ENCODE data around the gene PAFAH1B2.
"Not testable (repeated sequence)": the region's sequence is repeated elsewhere in the genome, so short reads cannot be mapped to it uniquely, and the experiment has no call there.

The PAFAH1B2 gene

DNA sequence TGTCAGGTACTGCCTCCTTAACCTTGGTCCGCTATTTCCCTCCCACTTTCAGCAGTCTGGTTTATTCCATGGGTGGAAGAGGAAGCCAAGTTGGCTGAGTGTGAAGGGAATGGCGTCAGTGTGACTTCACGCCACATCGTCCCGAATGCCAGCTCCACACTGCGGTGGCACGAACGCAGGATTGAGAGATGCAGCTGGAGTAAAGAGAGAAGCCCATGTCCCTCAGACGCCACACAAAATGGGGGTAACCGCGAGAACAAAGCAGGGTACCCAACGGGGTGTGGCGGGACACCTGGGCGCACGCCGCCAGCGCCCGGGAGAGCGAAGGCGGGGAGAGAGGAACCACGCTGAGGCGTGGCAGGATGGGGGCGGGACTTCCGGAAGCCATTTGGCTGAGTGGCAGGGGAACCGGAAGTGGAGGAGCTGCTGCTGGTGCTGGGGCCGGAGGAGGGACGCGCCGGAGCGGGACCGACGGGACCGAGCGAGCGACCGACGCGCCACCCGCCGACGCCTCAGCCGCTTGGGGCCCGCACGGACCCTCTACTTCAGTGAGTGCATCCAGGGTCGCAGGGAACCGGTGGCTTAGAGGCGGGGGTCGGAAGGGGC, at the start of gene PAFAH1B2:
PAFAH1B2 (plus strand) TSS at position 417 of the 606 bp plus-strand sequence. CDS start 8,161 bp downstream, outside the sequence.
- DNase-seq (peak; percentile 98), ATAC-seq (peak; percentile 97)

- DNase-seq, result no peak
- no peak for ATAC-seq
Measured at GRCh38 chr11:117094776-117095175, 49.3 kb upstream of the PAFAH1B2 start.

- ATAC-seq, result no peak
- DNase-seq, result no peak
Measured at GRCh38 chr11:117095284-117096161, 48.6 kb upstream of the PAFAH1B2 start.

GRCh38 chr11:117096201-117096991, 47.7 kb upstream of the PAFAH1B2 start:
- ATAC-seq, result peak; percentile 29
- DNase-seq, result peak; percentile 28

GRCh38 chr11:117097014-117097388, 47.1 kb upstream of the PAFAH1B2 start:
- ATAC-seq (no peak), DNase-seq (no peak)

- ATAC-seq (peak; percentile 28), DNase-seq (peak; percentile 55)
Measured at GRCh38 chr11:117097389-117098268, 46.5 kb upstream of the PAFAH1B2 start.

DNA sequence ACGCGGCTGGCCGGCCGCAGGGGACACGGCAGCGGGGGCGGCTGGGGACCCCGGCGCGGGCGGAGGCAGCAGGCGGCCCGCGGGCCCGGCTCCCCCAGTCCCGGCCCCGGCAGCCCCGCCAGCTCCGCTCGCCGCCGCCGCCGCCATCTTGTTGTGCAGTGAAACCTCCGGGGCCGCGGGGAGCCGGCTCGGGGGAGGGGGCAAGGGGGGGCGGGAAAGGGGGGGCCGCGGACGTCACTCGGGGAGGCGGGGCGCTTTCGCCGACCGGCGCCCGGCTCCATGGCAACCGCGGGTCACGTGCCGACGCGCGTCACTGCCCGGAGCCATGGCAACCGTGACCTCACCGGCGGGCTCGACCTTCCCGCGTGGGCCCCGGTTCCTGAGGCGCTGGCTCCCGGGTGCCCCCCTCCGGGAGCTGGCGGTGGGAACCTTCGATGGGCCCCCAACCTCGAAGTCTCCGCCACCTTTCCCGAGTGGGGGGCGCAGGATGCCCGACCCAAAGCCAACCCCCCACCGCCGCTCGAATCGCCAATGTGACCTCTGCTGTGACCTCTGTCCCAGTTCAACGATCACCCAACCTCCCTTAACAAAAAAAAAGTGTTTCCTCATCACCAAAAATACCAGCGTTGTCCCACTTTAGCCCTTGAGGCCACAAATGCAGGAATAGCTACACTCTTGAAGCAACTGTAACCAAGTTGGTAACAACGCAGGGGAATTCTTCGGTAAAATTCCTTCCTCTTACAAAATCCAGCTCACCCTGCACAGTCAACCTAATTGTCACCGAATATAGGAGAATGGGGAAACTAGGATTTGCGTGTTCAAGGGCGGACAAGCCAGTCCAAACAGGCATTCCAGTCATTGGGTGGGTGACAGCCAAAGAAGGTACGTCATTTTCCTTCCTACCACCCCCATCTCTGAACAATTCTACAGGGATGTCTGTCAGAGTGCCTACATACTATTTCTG, 45.5 kb upstream of the PAFAH1B2 start, which contains the start of gene SIK3:
SIK3 (minus strand) TSS at position 160 of the 964 bp plus-strand sequence; CDS start at position 147, 13 bp downstream.
- DNase-seq (peak; percentile 97), ATAC-seq (peak; percentile 77)

DNA sequence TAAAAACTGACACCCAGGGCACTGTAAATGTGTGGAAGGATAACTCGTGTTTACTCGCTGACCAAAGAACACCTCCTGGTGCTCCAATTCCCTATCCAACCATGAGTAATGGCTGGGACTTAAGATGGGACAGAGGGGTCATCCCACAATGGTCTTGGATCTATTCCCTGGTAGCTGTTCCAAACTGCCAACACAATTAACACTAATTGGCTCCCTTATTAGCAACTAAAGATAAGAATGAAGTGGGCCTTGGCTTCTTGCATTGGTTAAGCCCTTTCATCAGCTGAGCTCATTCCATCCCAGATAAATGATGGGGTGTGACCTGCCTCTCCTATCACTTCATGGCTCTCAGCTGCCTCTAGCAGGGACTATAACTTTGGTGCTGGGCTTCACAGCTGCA, 44.4 kb upstream of the PAFAH1B2 start:
- ATAC-seq, result no peak

DNA sequence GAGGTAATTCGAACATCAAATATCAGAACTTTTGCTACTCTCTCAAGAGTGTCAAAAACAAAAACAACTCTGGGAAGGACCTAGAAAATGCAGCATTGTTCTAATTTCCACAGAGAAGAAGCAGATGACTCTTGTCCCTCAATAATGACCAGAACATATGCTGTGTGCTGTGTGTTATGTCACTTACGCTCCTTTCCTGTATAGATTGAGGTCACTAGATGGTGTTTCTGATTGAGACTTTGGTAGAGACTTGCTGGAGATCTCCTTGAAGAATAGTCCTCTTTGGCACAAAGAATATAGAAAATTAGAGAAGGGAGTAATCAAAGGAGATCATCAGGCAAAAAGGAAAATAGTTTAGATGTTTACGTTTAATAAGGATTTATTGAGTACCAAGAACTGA, 43.5 kb upstream of the PAFAH1B2 start:
- DNase-seq (no peak), ATAC-seq (no peak)

More for the DNA sequence above, 44.4 kb upstream of the PAFAH1B2 start:
- DNase-seq, result no peak

DNA sequence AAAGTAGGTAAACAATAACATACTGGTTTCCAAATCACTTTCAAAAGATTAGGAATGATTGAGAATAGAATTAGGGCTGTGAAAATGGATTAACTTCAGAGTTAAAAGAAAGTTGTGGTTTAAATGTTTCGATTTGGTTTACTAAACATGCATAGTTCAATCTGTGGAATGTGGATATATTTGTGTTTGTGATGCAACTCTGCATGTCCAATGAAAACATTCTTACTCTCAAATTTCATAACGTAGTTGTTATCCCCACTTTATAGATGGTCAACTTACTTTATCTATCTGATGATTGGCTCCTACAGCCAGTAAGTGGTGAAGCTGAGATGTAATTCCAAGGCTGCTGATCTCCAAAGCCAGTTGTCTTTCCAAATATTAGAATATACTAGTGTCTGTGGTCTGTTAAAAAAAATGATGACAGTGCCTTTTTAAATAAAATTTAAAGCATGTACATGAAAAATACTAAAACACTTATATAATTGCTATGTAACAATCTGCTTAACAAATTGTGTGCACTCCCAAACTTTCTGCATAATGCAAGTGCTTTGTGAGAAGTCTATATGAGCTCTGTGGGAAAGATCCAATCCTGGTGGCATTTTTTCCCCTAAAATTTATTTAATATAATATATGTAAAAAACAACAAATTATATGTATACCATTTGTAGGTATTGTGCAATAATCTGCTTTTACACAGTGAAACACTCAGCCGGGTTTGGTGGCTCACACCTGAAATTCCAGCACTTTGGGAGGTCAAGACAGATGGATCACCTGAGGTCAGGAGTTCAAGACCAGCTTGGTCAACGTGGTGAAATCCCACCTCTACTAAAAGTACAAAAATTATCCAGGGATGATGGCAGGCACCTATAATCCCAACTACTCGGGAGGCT, 36.1 kb upstream of the PAFAH1B2 start:
- no peak for DNase-seq

DNA sequence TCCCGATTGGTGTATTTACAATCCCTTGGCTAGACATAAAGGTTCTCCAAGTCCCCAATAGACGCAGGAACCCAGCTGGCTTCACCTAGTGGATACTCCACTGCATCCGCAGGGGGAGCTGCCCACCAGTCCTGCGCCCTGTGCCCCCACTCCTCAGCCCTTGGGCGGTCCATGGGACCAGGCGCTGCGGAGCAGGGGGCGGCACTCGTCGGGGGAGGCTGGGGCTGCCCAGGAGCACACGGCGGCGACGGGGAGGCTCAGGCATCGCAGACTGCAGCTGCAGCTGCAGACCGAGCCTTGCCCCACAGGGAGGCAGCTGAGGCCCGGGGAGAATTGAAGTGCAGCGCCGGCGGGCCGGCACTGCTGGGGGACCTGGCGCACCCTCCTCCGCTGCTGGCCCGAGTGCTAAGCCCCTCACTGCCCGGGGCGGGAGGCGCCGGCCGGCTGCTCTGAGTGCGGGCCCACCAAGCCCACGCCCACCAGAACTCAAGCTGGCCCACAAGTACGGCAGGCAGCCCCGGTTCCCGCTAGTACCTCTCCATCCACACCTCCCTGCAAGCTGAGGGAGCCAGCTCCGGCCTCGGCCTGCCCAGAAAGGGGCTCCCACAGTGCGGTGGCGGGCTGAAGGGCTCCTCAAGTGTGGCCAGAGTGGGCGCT, 33.7 kb upstream of the PAFAH1B2 start:
- ATAC-seq (no peak), DNase-seq (no peak)

More for the DNA sequence above, 36.1 kb upstream of the PAFAH1B2 start:
- ATAC-seq, result no peak

DNA sequence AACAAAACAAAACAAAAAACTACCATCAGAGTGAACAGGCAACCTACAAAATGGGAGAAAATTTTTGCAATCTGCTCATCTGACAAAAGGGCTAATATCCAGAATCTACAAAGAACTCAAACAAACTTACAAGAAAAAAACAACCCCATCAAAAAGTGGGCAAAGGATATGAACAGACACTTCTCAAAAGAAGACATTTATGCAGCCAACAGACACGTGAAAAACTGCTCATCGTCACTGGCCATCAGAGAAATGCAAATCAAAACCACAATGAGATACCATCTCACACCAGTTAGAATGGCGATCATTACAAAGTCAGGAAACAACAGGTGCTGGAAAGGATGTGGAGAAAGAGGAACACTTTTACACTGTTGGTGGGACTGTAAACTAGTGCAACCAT, 31.6 kb upstream of the PAFAH1B2 start:
- not testable (repeated sequence) for ATAC-seq, DNase-seq

- DNase-seq, ATAC-seq: not testable (repeated sequence)
Measured at GRCh38 chr11:117112939-117113338, 31.1 kb upstream of the PAFAH1B2 start.

- DNase-seq, result no peak
- ATAC-seq, result no peak
Measured at GRCh38 chr11:117117681-117118080, 26.4 kb upstream of the PAFAH1B2 start.

DNA sequence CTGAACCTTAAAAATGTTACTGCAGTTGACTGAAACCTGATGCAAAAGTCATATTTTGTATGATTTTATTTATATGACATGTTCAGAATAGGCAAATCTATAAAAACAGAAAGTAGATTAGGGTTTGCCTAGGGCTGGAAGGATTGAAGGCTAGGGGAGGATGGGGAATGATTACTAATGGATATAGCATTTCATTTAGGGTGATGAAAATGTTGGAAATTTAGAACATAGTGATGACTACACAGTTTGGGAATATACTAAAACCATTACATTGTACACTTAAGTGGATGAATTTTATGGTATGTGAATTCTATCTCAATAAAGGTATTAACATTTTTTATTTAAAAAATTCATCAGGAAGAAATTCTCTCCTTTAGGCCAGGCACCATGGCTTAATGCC, 22.9 kb upstream of the PAFAH1B2 start:
- ATAC-seq (no peak), DNase-seq (no peak)

DNA sequence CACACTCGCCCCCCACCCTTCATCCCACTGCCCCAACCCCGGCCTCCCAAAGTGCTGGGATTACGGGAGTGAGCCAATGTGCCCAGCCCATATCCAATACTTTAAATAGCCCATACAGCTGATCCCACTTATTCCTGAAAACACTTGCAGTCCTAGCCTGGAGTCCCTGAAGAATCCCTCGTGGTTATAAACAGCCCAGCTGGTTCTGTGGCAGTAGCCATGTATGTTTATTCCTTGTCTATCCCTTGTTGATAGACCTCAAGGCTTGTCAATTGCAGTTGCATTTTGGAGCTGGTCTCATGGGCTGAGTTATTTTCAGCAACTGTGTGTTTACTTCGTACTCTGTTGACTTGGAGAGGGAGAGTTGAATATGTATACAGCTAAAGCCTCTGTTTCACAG, 21.5 kb upstream of the PAFAH1B2 start:
- ATAC-seq (no peak), DNase-seq (no peak)

GRCh38 chr11:117126223-117126965, 17.7 kb upstream of the PAFAH1B2 start:
- no peak for DNase-seq
- ATAC-seq, result no peak
